ENCODE results near the gene ABCB10.
"Not testable (repeated sequence)": the region's sequence is repeated elsewhere in the genome, so short reads cannot be mapped to it uniquely, and the experiment has no call there.

The ABCB10 gene

DNA sequence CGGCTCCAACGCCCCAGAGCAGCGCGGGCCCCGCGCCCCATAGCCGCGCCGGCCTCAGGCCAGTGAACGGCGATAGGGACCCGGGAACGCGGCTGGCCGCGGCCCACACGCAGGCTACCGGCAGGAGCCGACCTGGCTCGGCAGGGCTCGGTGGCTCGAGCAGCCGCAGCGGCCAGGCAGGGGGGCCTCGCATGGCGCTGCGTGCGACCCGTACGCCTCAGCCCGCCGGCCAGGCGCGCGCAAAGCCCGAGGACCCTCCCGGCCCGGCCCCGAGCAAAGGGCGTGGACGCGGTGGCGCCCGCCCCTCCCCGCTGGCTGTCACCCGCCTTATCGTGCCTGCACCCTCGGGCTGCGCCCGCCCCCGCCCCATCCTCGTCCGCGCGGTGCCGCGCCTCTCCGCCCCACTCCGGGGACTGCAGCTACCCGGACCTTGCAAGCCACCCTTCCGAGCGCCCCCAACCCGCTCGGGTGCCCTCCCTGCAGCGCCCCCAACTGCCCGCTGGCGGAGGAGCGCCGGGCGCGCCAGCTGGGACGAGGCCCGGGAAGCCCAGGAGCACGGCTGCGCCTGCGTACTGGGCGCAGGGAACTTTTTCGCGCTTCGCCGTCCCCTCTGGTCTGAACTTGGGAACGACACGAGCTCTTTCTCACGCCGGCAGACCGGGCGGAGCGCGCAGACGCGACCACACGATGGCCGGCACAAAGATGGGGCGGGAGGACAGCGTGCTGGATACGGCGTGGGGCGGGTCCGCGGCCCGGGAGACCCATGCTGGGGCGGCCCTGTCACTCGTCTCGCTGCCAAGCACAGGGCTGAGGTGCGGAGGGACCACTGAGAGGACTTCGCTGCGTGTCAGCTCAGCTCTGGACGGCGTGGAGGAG is at the start of gene ABCB10:
TSS of gene ABCB10 (minus strand) at position 248 of the 876 bp plus-strand sequence. CDS start at position 193, 55 bp downstream.
- peak; percentile 93 for DNase-seq

DNA sequence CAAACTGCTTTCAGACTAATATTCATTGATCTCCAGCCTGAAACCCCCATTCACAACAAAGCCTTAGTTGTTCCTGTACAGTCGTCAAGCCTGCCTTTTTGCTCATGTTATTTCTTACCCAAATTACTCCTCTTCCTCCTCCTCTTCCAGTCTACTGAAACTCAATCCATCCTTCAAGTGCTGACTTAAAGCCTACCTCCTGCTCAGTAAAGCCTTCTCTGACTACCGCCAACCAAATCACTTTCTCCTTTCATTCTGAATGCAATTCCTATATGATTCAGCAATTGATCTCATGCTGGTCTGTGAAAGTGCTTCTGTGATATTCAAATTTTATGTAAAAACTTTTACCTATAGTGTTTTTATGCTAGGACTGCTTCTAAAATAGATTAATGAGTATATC is 48.9 kb upstream of the ABCB10 start:
- DNase-seq: no peak

DNA sequence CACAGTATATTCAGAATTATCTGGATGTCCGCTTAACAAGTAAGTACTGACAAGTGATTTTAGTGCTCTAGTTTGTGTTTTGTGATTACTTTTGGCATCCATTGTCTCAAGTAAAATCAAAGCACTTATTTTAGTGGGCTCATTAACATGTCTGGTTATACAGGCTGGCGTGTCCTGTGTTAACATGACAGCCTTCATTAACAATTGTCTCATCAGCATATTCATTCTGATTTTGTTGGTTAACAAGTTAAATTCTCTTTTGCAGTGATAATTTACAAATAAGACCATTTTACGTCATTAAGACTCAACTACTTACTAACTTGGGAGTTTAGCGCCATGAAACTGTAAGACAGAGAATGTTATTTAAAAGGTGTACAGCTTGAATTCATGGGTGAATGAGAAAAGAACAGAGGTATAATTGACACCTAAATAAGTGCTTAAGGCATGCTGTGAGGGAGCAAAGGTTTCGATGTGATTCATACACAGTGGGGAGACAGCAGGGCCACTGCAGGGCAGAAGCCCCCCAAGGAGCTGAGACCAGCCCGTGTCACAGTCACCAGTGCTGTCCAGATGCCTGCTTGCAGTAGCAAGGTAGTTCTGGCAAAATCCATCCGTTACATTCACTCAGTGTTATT is 45.0 kb upstream of the ABCB10 start:
- DNase-seq: no peak

DNA sequence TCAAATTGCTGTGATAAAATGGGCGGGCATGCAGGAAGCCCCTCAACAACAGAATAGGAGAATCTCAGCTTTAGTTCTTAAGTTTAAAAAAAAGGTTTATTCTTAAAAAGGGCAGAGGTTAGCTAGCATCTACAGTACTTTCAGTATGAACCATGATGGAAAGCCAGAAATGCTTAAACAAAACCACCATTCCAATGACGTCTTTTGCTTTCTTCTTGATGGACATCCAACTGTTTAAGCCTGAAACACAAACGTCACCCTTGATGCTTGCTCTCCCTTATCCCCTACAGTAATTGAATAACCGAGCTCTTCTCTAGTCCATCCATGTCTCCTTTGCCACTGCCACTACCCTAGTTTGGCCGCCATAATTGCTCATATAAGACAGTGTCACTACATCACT is 41.7 kb upstream of the ABCB10 start:
- DNase-seq: no peak

DNA sequence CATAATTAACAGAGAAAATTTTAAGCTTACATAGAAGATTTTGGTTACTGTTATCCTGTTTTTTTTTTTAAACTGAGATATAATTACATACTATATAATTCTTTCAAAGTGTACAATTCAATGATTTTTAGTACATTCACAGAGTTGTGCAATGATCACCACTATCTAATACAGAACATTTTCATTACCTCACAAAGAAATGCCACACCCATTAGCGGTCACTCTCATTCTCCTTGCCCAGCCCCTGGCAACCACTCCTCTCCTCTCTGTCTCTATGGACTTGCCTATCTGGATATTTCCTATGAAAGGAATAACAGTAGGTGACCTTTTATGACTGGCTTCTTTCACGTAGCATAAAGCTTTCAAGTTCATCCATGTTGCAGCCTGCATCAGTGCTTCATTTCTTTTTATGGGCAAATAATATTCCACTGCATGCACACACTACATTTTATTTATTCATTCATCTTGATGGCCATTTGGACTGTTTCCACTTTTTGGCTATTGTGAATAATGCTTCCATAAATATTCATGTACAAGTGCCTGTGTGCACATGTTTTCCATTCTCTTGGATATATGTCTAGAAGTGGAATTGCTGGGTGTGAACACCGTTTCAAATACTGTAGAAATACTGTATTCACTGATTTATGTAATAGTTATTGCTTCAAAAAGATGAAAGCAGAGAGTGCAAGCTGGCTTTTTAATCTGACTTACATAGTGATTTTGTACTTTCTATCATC is 40.9 kb upstream of the ABCB10 start:
- DNase-seq: no peak

DNA sequence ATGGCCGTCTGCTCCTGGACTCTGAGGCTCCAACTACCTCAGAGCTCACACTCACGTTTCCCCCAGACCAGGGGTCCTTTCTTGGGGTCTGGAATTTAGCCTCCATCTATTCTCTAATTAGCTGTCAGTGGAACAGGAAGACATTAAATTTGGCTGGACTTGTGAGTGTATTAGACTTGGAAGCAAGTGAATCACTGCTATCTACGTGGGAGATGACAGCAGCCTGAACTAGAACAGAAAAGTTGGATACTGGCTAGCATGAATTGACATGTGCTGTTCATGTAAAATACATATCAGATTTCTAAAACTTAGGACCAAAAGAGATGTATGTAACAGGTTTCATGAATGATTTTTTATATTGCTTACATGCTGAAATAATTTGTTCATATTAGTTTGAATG is 39.4 kb upstream of the ABCB10 start:
- no peak for DNase-seq

DNA sequence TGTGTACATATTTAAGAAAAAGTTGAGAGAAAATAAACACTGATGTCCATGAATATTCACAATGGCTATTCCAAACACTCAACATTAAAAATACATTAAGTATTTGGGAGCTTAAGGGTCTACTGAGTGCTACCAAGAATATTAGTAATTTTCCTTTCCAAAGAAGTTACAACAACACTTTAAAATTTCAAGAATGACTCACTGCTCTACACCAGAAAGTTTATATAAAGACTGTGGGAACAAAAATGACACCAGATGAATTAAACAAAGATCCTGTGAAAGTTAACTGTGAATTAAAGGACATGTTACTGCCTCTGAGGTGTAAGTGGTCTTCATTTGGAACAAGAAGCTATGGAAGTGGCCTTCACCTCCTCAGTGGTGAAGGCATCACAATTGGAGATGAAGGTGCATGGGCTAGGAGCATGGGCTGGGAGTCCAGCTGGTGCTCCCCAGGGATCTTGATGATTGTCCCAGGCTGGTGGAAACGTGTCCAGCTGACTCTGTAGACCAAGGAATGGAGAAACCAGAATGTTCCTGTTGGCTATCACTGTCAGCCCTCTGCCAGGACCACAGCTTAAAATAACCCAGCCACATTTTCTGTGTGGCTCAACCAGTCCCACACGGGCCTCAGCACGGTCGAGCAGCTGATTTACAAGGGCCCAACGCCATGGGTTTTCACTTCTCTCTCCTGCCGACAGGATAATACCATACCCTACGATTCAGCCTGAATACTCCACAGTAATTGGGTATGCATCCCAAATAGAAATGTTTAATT is 38.6 kb upstream of the ABCB10 start:
- DNase-seq: no peak

DNA sequence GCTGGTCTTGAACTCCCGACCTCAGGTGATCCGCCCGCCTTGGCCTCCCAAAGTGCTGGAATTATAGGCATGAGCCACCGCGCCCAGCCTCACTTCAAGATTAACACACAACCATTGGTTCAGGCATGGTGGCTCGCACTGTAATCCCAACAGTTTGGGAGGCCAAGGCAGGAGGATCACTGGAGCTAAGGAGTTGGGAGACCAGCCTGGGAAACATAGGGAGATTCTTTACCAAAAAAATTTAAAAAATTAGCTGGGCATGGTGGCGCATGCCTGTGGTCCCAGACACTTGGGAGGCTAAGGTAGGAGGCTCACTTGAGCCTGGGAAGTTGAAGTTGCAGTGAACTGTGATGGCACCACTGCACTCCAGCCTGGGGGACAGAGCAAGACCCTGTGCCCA is 37.4 kb upstream of the ABCB10 start:
- not testable (repeated sequence) for DNase-seq

DNA sequence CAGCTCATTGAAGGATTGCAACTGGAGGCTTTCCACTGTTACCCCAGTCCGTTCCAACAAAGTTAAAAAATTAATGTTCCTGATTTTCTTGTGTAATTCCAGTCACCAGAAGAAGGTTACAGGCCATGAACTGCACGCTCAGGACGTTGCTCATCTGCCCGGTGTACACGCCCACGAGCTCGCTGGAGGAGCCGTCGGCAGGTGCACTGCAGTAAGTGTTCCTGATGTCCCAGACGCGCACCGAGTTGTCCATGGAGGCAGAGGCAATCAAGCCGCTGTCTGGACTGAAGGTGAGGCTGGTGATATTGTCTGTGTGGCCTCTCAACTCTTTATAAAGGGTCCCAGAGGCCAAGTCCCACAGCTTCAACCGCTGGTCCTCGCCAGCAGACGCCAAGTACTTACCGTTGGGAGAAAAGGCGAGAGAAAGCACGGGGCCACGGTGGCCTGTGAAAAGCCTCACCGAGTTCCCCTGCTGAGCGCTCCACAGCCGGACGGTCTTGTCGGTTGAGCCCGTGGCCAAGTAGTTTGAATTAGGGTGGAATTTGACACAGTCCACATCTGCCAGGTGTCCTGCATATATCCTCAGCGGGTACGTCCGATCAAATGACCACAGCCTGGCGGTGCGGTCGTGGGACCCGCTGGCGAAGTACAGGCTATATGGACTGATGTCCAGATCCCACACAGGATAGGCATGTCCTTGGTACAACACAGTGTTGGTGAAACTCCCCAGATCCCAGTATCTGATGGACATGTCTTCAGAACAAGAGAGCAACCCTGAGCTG is 35.9 kb upstream of the ABCB10 start:
- DNase-seq: no peak

DNA sequence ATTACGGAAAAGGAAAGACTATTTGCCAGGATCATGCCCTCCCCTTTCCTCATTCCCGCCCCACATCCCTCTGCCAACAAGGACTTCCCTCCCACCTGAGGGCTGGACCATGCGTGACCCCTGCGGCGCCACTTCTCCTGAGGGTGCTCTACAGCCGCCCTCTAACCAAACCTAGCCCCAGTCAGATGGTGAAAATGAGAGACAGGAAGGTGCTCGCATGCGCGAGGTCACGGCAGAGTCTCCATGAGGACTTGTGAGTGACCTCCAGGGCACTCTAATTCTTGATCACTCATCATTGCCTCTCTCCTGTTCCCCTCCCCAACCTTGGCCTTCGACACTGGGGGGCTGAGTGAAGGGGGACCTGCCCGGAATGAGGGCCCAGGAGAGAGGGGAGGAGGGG is 35.3 kb upstream of the ABCB10 start:
- DNase-seq: no peak

DNA sequence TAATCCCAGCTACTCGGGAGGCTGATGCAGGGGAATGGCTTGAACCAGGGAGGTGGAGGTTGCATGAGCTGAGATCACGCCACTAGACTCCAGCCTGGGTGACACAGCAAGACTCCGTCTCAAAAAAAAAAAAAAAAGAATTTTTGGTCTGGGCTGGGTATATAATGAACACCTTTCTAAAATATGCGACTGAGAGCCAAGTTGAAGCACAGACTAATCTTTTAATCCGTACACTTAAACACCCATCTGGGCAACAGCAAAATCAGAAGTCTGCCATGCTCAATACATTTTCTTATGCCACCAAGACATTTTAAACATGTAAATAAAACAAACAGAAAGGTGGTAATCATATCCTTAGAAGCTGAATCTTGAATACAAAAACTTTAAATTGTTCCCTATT is 31.6 kb upstream of the ABCB10 start:
- DNase-seq: no peak

DNA sequence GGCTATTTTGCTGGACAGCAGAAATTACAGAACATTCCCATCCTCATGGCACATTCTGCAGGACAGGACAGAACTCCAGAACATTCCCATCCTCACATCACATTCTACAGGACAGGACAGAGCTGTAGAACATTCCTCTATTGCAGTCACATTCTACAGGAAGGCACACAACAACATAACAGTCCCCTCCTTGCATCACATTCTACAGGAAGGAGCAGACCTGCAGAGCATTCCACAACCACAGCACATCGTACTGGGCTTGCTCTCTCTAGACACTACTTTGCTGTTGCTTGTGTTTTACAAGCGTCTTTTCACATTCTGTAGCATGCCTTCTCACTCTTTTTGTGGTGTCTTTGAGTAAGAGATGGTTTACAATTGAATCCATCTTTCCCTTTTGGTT is 26.8 kb upstream of the ABCB10 start:
- DNase-seq: no peak

DNA sequence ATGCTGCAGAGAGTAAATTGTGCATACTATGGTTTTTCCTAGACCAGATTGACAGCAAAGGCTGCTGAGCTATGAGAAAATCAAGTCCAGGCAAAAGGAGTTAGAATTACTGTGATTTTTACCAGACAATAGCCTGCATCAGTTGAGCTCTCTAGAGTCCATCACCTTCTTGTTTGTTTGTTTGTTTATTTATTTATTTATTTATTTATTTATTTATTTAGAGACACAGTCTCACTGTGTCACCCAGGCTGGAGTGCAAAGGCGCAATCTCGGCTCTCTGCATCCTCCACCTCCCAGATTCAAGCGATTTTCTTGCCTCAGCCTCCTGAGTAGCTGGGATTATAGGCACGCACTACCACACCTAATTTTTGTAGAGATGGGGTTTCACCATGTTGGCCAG is 24.2 kb upstream of the ABCB10 start:
- DNase-seq: no peak

DNA sequence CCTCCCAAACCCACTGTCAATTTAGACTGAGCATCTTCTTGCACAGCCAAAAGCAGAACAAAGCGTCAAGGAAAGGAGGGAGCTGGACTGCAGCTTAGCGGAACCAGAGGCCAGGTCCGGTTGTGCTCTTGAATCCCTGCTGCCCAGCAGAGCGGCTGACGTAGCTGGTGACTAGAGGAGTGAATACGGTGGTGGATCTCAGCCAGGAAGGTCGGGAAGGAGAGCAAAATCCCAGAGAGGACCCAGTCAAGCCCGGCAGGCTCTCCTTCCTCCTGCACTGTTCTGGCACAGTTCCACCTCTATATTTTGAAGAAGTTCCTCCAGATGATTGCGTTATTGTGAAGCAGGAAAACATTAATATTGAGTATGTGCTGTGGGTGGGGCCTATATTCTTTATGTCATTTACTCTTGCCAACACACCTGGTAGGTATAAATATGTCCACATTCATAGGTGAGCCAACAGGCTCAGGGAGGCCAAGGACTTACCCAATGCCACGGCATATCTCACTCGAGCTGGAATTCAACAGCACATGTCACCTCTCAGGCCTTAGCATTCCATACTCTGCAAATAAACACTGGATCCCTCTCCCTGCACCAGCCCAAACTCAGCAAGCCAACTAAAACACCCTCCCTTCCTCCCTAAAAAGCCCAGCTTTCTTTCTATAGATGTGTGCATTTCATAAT is 23.6 kb upstream of the ABCB10 start:
- DNase-seq: no peak

DNA sequence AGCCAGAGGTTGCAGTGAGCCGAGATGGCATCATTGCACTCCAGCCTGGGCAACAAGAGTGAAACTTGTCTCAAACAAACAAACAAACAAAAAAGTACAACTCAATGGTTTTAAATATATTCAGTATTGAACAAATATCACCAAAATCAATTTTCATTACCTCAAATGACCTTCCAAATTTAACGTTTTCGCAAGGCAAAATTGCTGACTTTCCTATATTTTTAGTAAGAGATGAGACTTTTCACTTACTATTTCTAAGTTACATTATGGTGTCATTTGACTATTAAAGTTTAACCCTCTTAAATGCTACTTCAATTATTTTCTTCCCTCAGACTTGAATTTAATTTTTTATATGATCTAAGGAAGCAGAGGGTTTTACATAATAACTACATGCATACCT is 23.0 kb upstream of the ABCB10 start:
- no peak for DNase-seq

DNA sequence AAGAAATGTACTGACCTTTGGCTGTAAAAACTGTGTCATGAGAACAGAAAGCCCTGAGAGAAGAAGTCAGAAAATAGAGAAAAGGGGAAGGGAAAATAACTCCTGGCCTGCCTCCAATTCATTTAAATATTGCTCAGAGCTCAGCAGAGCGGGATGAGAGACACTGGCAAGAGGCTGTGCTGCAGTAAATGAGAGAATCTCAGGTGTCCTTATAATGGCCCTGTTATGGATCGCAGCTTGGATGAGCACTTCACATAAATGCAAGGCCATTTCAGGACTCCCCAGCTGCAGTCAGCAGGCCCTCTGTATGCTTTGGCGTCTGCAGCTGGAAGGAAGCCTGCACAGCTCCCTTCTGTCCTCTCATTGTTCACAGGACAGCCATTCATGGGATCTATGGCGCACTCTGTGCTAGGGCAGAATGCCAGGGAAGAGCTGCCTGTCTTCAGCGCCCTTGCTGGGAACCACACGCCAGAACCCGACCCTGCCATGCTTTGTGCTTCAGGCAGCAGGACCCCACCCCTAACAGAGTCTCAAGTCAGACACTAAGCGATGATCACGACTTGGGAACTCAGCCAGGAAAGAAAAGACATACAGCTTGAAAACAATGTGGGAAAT is 20.7 kb upstream of the ABCB10 start:
- DNase-seq: no peak

DNA sequence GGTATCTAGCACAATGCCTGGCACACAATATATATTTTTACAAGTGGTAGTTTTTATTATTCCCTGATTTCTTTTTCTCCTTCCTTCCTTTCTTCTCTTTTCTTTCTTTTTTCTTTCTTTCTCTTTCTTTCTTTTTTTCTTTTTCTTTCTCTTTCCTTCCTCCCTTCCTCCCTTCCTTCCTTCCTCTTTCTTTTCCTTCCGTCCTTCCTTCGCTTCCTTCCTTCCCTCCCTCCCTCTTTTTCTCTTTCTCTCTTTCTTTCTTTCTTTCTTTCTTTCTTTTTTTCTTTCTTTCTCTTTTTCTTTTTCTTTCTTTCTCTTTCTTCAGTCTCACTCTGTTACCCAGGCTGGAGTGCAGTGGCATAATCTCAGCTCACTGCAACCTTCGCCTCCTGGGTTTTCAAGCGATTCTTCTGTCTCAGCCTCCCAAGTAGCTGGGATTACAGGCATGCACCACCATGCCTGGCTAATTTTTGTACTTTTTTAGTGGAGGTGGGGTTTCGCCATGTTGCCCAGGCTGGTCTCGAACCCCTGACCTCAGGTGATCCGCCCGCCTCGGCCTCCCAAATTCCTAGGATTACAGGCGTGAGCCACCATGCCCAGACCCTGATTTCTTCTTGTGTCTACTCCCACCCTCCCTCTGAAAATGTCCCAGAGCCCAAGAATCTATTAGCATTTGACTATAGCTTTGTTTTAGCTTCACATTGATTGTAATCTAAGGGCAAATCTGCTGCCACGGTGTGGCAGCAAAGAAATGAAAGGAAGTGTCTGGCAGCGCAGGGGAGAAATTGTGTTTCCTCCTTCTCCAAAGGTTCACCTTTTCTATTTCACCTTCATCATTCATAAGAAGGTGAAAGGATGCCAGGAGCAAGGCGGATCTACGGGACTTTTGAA is 19.9 kb upstream of the ABCB10 start:
- DNase-seq: no peak

DNA sequence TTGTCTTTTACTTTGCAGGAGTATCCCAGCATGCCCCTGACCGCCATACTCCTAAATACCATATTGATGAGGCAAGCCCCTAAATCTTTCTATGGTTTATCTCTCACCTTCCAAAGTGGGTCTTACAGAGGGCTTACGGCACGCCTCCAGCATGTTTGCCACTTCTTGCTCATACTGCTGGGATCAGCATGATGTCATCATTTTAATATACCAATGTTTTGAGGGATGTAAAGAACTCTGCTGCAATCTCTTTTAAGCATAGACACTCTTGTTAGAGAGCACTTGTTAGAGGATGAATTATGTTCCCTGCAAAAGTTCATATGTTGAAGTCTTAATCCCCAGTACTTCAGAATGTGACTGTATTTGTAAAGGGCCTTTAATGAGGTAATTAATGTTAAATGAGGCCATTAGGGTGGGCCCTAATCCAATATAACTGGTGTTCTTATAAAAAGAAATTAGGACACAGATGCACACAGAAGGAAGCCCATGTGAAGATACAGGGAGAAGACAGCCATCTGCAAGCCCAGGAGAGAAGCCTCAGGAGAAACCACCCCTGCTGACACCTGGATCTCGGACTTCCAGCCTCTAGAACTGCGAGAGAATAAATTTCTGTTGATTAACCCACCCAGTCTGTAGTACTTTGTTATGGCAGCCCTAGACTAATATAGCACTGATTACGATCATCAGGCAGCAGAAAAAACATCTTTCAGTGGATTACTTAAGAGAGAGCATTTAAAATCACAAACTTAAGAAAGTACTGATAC is 16.4 kb upstream of the ABCB10 start:
- no peak for DNase-seq

DNA sequence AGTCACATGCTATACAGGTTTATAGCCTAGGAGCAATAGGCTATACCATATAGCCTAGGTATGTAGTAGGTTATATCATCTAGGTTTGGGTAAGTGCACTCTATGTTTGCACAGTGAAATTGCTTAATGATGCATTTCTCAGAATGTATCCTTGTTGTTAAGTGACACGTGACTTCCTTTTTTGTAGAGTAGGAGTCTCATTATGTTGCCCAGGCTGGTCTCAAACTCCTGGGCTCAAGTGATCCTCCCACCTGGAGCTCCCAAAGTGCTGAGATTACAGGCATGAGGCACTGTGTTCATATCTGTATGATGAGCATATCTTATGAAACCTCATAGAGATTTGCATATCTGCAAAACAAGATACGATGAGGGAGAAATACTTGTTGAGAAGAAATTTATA is 13.8 kb upstream of the ABCB10 start:
- DNase-seq: no peak

All from CD4-positive, alpha-beta T cell treated with Interleukin-17A for 4 hours (primary cell).